Thyroid gland (tissue), 4 donors: ENCODE data around the gene MACIR. TPM values are rescaled to one million over a fixed set of nuclear protein-coding genes. Genes with fewer than 3 reads are reported as not detected.

Experiments
- DNase-seq, 2 donors: peaks; one replicate each; pipeline ENCODE4 v3.0.0-alpha.2; 2019
- H3K27ac ChIP-seq, 3 donors: fragments of 200-600 bp; sonication (generic); 1 replicate in 2 of 3; 2 replicates in 1 of 3; pipeline ENCODE4 v1.5.1; 2016 to 2019; ENCODE audit warnings: mild to moderate bottlenecking in 1 of 3, moderate library complexity in 1 of 3
- H3K27me3 ChIP-seq: fragments of 200-600 bp; sonication (generic); one replicate; pipeline ENCODE4 v1.5.1; 2019
- H3K36me3 ChIP-seq, 2 donors: fragments of 200-600 bp; sonication (generic); one replicate each; pipeline ENCODE4 v1.5.1; 2016 to 2019
- H3K4me1 ChIP-seq, 2 donors: fragments of 200-600 bp; sonication (generic); one replicate each; pipeline ENCODE4 v1.5.1; 2017 to 2019
- H3K4me3 ChIP-seq, 3 donors: fragments of 200-600 bp; sonication (generic); replicated peaks in 1 of 3; 1 replicate in 2 of 3; 2 replicates in 1 of 3; pipeline ENCODE4 v1.5.1; 2016; ENCODE audit warnings: mild to moderate bottlenecking in 1 of 3
- H3K9me3 ChIP-seq: fragments of 200-600 bp; sonication (generic); one replicate; pipeline ENCODE4 v1.5.1; 2017
- CTCF ChIP-seq, 6 experiments: fragments of 200-600 bp in 3 of 6; fragments of 450-650 bp in 3 of 6; sonication (generic) in 3 of 6; IDR thresholded peaks; one replicate each; pipeline ENCODE4 v1.5.1; 2016 to 2019; ENCODE audit warnings: antibody characterized with exemption in 6 of 6, mild to moderate bottlenecking in 2 of 6, inconsistent platforms in 1 of 6, moderate library complexity in 1 of 6
- POLR2A ChIP-seq, 2 donors: fragments of 450-650 bp; IDR thresholded peaks; one replicate each; pipeline ENCODE4 v1.6.1; 2017; ENCODE audit warnings: antibody characterized with exemption in 2 of 2, mild to moderate bottlenecking in 2 of 2, moderate library complexity in 1 of 2
- WGBS, 2 donors: methylation state at CpG; one replicate each; pipeline ENCODE4 v1.1.5; 2017; 5-methylcytosine and 5-hydroxymethylcytosine counted together
- intact Hi-C: fragments of 100-400 bp; cut with DNase I; formaldehyde crosslinking; loops from one replicate; pipeline ENCODE4 v1.15.1; 2023
- total RNA-seq, 4 donors: library from RNA; depleted of rRNA; stranded (reverse); fragments of >200 nt; gene quantifications; one replicate each; pipeline ENCODE4 v1.2.3, GENCODE V29; 2016

Gene MACIR
- total RNA-seq, 4 donors from 2014 or later, result 9.5 to 17.2 (median 14.9) TPM

GRCh38 chr5:103255691-103256090 is 2.9 kb upstream of the MACIR start:
- whole genome bisulfite sequencing, 2 donors, result 94 to 96% methylated on average over 7 of the region's 7 CpGs
- no peak for DNase-seq
- Histone ChIP-seq H3K36me3 (no peaks in the 10 kb centered on the region), H3K4me1 (peaks cover 5 to 8% of the 10 kb centered on the region in 2 donors), H3K27ac (no peak overlapping the region), H3K4me3 (no peak overlapping the region), H3K27me3 (no peaks in the 10 kb centered on the region), H3K9me3 (no peaks in the 10 kb centered on the region)
- intact Hi-C loops, result no loop called here
- TF ChIP-seq POLR2A (IDR thresholded peaks at IDR 0.05) (no peak), CTCF (IDR thresholded peaks at IDR 0.05) (no peak)

GRCh38 chr5:103256178-103256577 is 2.4 kb upstream of the MACIR start:
- no peak overlapping the region for H3K27ac ChIP-seq
- H3K36me3 ChIP-seq, result no peaks in the 10 kb centered on the region
- peak in 1 of 2 donors; percentile 12 for DNase-seq
- H3K4me1 ChIP-seq, result peaks cover 9 to 12% of the 10 kb centered on the region in 2 donors
- no peaks in the 10 kb centered on the region for H3K9me3 ChIP-seq
- WGBS, 2 donors, result 59 to 64% methylated on average over 4 of the region's 4 CpGs
- TF ChIP-seq POLR2A (IDR thresholded peaks at IDR 0.05) (no peak), CTCF (IDR thresholded peaks at IDR 0.05) (peak in 2 of 6 experiments; percentile 18 to 37)
- intact Hi-C loops, result no loop called here
- no peaks in the 10 kb centered on the region for H3K27me3 ChIP-seq
- no peak overlapping the region for H3K4me3 ChIP-seq

GRCh38 chr5:103258957-103259704 is 568 bp downstream of the MACIR start:
- H3K4me3 ChIP-seq, result peak overlapping the region; percentile 86 to 96 (median 89)
- peak; percentile 69 to 74 for DNase-seq
- intact Hi-C loops, result no loop called here
- peak overlapping the region; percentile 72 to 91 (median 75) for H3K27ac ChIP-seq
- TF ChIP-seq POLR2A (IDR thresholded peaks at IDR 0.05) (no peak), CTCF (IDR thresholded peaks at IDR 0.05) (no peak)
- H3K36me3 ChIP-seq, result no peaks in the 10 kb centered on the region
- H3K4me1 ChIP-seq, result peaks cover 21 to 32% of the 10 kb centered on the region in 2 donors
- no peaks in the 10 kb centered on the region for H3K9me3 ChIP-seq
- 0% methylated on average over 9 to 14 of the region's 91 CpGs for WGBS, 2 donors
- H3K27me3 ChIP-seq, result no peaks in the 10 kb centered on the region

- no peak for TF ChIP-seq POLR2A (IDR thresholded peaks at IDR 0.05)
- no peak for TF ChIP-seq CTCF (IDR thresholded peaks at IDR 0.05)
- no peak for DNase-seq
- 3% methylated on average over 8 to 15 of the region's 20 CpGs for WGBS, 2 donors
- Histone ChIP-seq H3K36me3 (no peaks in the 10 kb centered on the region), H3K27ac (peak overlapping the region; percentile 72 to 91 (median 75)), H3K9me3 (no peaks in the 10 kb centered on the region), H3K4me1 (peaks cover 21 to 32% of the 10 kb centered on the region in 2 donors), H3K4me3 (peak overlapping the region; percentile 86 to 96 (median 89)), H3K27me3 (no peaks in the 10 kb centered on the region)
- intact Hi-C loops, result no loop called here
Measured at GRCh38 chr5:103259705-103260355, 1.3 kb downstream of the MACIR start.

- Histone ChIP-seq H3K27ac (no peak overlapping the region), H3K9me3 (no peaks in the 10 kb centered on the region), H3K4me1 (peaks cover 21 to 32% of the 10 kb centered on the region in 2 donors), H3K27me3 (no peaks in the 10 kb centered on the region), H3K36me3 (no peaks in the 10 kb centered on the region), H3K4me3 (no peak overlapping the region)
- TF ChIP-seq CTCF (IDR thresholded peaks at IDR 0.05) (no peak), POLR2A (IDR thresholded peaks at IDR 0.05) (no peak)
- 33 to 39% methylated on average over 3 of the region's 3 CpGs for WGBS, 2 donors
- no peak for DNase-seq
- intact Hi-C loops, result no loop called here
Measured at GRCh38 chr5:103260951-103261350, 2.4 kb downstream of the MACIR start.
